Measurements from ENCODE around the gene MARCOL.
A peak's percentile ranks its signal among the peaks of the same experiment; 100 is the strongest.

MARCOL gene, protein sequence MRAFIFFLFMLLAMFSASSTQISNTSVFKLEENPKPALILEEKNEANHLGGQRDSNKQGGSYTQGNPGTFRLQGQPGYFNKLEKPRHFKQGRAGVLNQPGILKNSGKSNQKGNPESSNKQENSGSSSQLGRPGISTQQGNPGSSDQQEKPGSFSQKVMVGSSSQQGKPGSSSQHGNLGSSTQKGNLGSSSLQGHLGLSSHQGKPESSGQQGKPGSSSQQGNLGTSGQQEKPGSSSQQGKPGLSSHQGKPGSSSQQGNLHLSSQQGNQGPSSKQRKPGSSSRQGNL

DNA sequence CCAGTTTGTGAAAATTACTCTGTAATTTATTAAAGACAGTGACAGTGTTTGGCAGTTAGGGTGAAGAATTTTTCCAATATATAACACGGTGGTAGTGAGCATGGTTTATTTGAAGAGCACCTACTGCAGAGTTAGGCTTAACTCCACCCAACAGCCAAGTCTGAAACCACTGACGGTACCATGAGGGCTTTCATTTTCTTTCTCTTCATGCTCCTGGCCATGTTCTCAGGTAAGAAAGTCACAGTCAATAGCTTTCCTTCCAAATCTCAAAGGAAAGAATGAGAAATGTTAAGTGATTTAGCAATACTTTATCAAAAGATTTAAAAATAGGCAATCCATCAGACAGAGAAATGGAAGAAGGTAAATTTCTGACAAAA, at the start of gene MARCOL:
MARCOL (plus strand) TSS at position 108 of the 377 bp plus-strand sequence; CDS start at position 181, 73 bp downstream.
- no peak within 1 kb of the TSS for H3K4me3 ChIP-seq (ENCODE audit: low read length)
- no peak for DNase-seq (ENCODE audit: low read depth)
- TF ChIP-seq, protein P1, sequence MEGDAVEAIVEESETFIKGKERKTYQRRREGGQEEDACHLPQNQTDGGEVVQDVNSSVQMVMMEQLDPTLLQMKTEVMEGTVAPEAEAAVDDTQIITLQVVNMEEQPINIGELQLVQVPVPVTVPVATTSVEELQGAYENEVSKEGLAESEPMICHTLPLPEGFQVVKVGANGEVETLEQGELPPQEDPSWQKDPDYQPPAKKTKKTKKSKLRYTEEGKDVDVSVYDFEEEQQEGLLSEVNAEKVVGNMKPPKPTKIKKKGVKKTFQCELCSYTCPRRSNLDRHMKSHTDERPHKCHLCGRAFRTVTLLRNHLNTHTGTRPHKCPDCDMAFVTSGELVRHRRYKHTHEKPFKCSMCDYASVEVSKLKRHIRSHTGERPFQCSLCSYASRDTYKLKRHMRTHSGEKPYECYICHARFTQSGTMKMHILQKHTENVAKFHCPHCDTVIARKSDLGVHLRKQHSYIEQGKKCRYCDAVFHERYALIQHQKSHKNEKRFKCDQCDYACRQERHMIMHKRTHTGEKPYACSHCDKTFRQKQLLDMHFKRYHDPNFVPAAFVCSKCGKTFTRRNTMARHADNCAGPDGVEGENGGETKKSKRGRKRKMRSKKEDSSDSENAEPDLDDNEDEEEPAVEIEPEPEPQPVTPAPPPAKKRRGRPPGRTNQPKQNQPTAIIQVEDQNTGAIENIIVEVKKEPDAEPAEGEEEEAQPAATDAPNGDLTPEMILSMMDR (IDR thresholded peaks at IDR 0.05; ENCODE audit: insufficient read depth, low read depth, low read length, missing control alignments): no peak

DNA sequence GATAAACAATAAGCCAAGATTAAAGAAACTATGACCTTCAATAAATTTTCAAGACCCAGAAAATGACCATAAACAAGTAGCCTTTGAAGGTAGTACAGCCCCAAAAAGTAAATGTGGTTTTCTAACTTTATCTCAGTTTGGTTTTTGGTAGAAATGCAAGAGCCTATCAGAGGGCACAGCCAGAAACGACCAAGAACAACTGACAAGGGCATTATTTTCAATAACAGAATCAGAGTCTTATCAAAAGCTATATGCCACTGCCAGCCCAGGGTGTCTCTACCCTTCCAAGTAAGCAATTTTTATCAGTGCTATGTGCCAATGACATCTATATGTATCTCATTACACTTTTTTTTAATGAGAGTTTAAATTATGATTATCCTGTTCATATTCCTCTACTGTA, 47.3 kb upstream of the MARCOL start:
- no peak overlapping the region for H3K4me3 ChIP-seq (ENCODE audit: low read length)
- DNase-seq (ENCODE audit: low read depth): no peak
- TF ChIP-seq, protein P1 (IDR thresholded peaks at IDR 0.05; ENCODE audit: insufficient read depth, low read depth, low read length, missing control alignments): no peak

DNA sequence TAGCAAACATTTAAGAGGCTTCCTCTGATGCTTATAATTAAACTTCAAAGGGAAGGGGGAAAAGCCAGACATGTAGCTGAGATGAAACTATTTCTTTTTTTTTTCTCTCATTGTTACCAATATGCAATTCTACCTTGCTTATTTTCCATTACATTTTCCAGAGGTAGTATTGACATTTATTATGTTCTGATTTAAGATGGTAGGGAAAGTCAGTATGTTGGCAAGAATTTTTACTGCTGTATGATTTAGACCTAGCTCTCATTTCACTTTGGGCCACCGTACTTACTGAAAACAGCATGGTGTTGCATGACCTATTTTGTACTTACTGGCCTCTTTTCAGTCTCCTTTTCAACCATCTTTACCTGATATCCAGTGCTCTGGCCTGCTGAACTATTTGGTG, 45.1 kb upstream of the MARCOL start:
- DNase-seq (ENCODE audit: low read depth): no peak
- TF ChIP-seq, protein P1 (IDR thresholded peaks at IDR 0.05; ENCODE audit: insufficient read depth, low read depth, low read length, missing control alignments): no peak
- no peak overlapping the region for H3K4me3 ChIP-seq (ENCODE audit: low read length)

DNA sequence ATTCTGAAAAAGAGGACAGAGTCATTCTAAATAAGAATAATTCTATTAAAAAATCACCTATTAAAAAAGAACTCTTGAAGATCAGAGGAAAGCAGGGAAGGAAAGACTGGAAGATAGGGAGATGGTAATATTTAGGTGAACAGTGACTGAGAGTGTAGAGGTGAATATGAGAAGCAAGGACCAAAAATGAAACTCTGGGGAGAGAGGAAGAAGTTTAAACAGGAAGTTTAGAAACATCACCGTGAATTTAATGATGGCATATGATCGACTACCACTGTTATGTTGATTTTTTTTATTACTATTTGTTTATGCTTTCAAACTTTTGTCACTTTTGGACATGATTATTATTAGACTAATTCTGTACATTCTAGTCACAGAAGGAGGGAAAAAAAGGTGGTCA, 37.2 kb upstream of the MARCOL start:
- no peak for DNase-seq (ENCODE audit: low read depth)
- TF ChIP-seq, protein P1 (IDR thresholded peaks at IDR 0.05; ENCODE audit: insufficient read depth, low read depth, low read length, missing control alignments): no peak
- H3K4me3 ChIP-seq (ENCODE audit: low read length): no peak overlapping the region

DNA sequence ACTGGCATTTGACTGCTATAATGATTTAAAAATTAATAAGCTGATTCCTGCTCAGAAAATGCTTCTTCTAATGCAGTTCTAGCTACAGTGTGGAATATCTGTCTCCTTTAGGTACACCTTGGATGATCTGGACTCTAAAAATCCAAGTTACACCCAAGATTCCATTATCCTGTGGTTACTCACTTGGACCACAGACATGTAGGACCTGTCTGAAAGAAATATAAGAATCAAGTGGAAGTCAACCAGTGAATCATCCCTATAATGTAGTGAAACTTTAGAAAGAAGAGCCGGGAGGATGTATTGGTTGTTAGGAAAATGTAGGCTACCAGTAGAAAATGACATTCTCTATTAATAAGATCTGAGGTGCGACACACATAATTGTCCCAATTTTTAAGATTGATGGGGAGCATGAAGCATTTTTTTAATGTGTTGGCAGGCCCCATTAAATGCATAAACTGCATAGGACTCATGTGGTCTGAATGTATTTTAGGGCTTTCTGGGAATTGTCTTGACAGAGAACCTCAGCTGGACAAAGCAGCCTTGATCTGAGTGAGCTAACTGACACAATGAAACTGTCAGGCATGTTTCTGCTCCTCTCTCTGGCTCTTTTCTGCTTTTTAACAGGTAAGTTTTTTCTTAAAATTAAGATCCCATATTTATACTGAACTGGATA, 35.7 kb upstream of the MARCOL start, which contains the start of gene SPINK6:
SPINK6 (plus strand) TSS at position 512 of the 673 bp plus-strand sequence; CDS start at position 567, 55 bp downstream.
- DNase-seq (ENCODE audit: low read depth): peak; percentile 92
- H3K4me3 ChIP-seq (ENCODE audit: low read length): no peak within 1 kb of the TSS
- TF ChIP-seq, protein P1 (IDR thresholded peaks at IDR 0.05; ENCODE audit: insufficient read depth, low read depth, low read length, missing control alignments): no peak

DNA sequence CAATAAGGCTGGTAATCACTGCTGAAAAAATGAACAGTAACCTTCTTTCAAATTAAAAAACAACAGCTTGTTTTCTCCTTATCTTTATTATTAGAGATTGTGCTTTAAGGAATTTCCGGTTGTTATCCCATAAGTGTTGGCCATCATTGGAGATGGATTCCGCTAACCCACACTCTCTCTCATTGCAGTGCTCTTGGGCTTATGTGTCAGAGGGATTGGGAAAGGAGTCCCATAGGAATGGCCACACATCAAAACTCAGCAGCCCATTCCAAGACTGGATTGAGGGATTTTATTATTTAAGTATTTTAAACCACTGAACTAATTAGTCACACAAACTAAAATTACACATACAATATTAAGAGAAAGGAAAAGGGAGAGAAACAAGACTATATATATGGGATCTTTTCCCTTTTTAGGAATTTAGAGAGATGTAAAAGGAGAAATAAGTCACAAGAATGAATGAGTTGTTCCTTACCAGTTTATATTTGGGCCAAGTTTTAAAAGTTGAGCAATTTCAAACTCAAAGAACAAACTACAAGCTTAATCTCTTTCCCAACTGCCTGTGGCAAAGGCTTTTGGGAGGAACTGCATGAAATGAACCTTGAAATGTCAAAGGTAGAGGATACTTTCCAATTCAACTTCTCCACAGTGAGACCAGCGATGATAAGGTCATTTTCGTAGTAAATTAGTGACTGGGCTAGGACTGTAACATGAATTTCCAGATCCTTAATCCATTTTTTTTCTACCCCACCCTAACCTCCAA, 33.1 kb upstream of the MARCOL start:
- DNase-seq (ENCODE audit: low read depth): peak; percentile 28
- TF ChIP-seq, protein P1 (IDR thresholded peaks at IDR 0.05; ENCODE audit: insufficient read depth, low read depth, low read length, missing control alignments): no peak

More for the DNA sequence above, 33.1 kb upstream of the MARCOL start:
- no peak overlapping the region for H3K4me3 ChIP-seq (ENCODE audit: low read length)
